HepG2 (cell line): ENCODE measurements around the gene CADPS. TPM values are rescaled to one million over a fixed set of nuclear protein-coding genes. Genes with fewer than 3 reads are reported as not detected.
A peak's percentile ranks its signal among the peaks of the same experiment; 100 is the strongest.
"Not testable (repeated sequence)": the region's sequence is repeated elsewhere in the genome, so short reads cannot be mapped to it uniquely, and the experiment has no call there.

ENCODE experiments used
- ATAC-seq: fragments of 200-7000 bp; cut with Tn5 transposase; 3 replicates; pipeline ENCODE4 v1.9.1; 2020; ENCODE audit warnings: mild to moderate bottlenecking, moderate library complexity
- BruUV-seq: library from RNA; stranded (reverse); fragments of 400-500 nt; replicated peaks from 2 replicates; lab custom pipeline; 2021; lab: Mats Ljungman, UMichigan
- CTCF ChIA-PET: fragments of 300-600 bp; formaldehyde crosslinking; extraction: SDS; loops from one replicate; lab custom pipeline; 2021; ENCODE audit warnings: low total read pairs, inconsistent platforms, low intra/inter-chr PET ratio; lab: Yijun Ruan, JAX
- POLR2A ChIA-PET: fragments of 350-600 bp; sonication (Branson Sonifier 250); formaldehyde crosslinking; loops from one replicate; lab custom pipeline; 2020; ENCODE audit warnings: antibody characterized with exemption, inconsistent platforms; lab: Yijun Ruan, JAX
- DNase-seq: peaks from one replicate; pipeline ENCODE4 v3.0.0-alpha.2; 2015; ENCODE audit warnings: low spot score
- FAIRE-seq: peaks from 3 replicates; lab custom pipeline; 2011; peaks lifted over from hg19 to GRCh38; lab: Jason Lieb, UNC
- H2AFZ ChIP-seq: one replicate; pipeline ENCODE4 v1.6.1; 2011; ENCODE audit warnings: low read length, inconsistent platforms
- H3K27ac ChIP-seq: fragments of 300-600 bp; 3 replicates; pipeline ENCODE4 v1.8.0; 2011; ENCODE audit warnings: mixed run types, mild to moderate bottlenecking, mixed read lengths, low read length, inconsistent platforms; ENCODE audit not compliant: insufficient read depth; ENCODE audit errors: extremely low read length
- H3K27me3 ChIP-seq, 2 experiments: fragments of 200-600 bp in 1 of 2; 2 replicates in 1 of 2; 3 replicates in 1 of 2; pipeline versions ENCODE4 v1.6.0 to v1.8.0; 2011; ENCODE audit warnings: low read length in 2 of 2, mild to moderate bottlenecking in 2 of 2, moderate library complexity in 2 of 2, inconsistent platforms in 1 of 2; ENCODE audit not compliant: insufficient read depth in 2 of 2, control insufficient read depth in 1 of 2
- H3K36me3 ChIP-seq, 2 experiments: fragments of 200-600 bp in 1 of 2; replicated peaks in 1 of 2; 2 replicates in 1 of 2; 3 replicates in 1 of 2; pipeline versions ENCODE4 v1.5.1 to v1.8.0; 2011; ENCODE audit warnings: low read length in 2 of 2, inconsistent platforms in 1 of 2; ENCODE audit not compliant: insufficient read depth in 2 of 2, control insufficient read depth in 1 of 2
- H3K4me1 ChIP-seq: 2 replicates; pipeline ENCODE4 v1.5.1; 2012; ENCODE audit warnings: low read length, inconsistent platforms; ENCODE audit not compliant: insufficient read depth
- H3K4me2 ChIP-seq: 2 replicates; pipeline ENCODE4 v1.6.0; 2011; ENCODE audit warnings: low read depth, low read length, inconsistent platforms
- H3K4me3 ChIP-seq, 3 experiments: fragments of 200-600 bp in 1 of 3; sonication (generic), shearing (Covaris generic) in 1 of 3; replicated peaks in 1 of 3; 2 replicates each; pipeline ENCODE4 v1.5.1; 2011 to 2016; ENCODE audit warnings: low read length in 3 of 3, inconsistent platforms in 2 of 3, low read depth in 2 of 3, mild to moderate bottlenecking in 2 of 3, control low read depth in 1 of 3, mixed read lengths in 1 of 3; ENCODE audit not compliant: insufficient read depth in 1 of 3
- H3K79me2 ChIP-seq: one replicate; pipeline ENCODE4 v1.6.1; 2011; ENCODE audit warnings: low read length, inconsistent platforms; ENCODE audit not compliant: insufficient read depth
- H3K9ac ChIP-seq: 2 replicates; pipeline ENCODE4 v1.6.0; 2011; ENCODE audit warnings: mild to moderate bottlenecking, low read depth, low read length, inconsistent platforms; ENCODE audit not compliant: insufficient read depth
- H3K9me3 ChIP-seq: 2 replicates; pipeline ENCODE4 v1.5.1; 2012; ENCODE audit warnings: mild to moderate bottlenecking, low read length
- H4K20me1 ChIP-seq: 2 replicates; pipeline ENCODE4 v1.6.0; 2011; ENCODE audit warnings: inconsistent platforms, mild to moderate bottlenecking, low read length, moderate library complexity; ENCODE audit not compliant: insufficient read depth
- BRCA1 ChIP-seq: sonication (generic); formaldehyde crosslinking; IDR thresholded peaks from 2 replicates; pipeline ENCODE4 v1.4.0; 2020; ENCODE audit warnings: missing genetic modification reagents
- CEBPB ChIP-seq: IDR thresholded peaks from 2 replicates; pipeline ENCODE4 v1.6.1; 2011; ENCODE audit warnings: low read depth, low read length, improper control_type of control experiment, borderline replicate concordance
- ZNF317 ChIP-seq: sonication (generic); formaldehyde crosslinking; IDR thresholded peaks from 2 replicates; pipeline ENCODE4 v1.5.0; 2020; ENCODE audit warnings: mild to moderate bottlenecking, missing genetic modification reagents
- WGBS: methylation state at CpG from one replicate; pipeline ENCODE4 v1.1.6; 2017; ENCODE audit warnings: low lambda C conversion rate; 5-methylcytosine and 5-hydroxymethylcytosine counted together
- in situ Hi-C: cut with HindIII; loops from 2 replicates; pipeline ENCODE4 v1.10.0; 2017; ENCODE audit warnings: low pct_unique_long_range_greater_than_20kb; ENCODE audit not compliant: extremely low pct_ligation_motif_present
- intact Hi-C: fragments of 100-400 bp; cut with micrococcal nuclease; formaldehyde crosslinking; loops from one replicate; pipeline ENCODE4 v1.10.0; 2022; ENCODE audit not compliant: unreplicated experiment
- polyA plus RNA-seq, 8 experiments: library from polyadenylated mRNA; depleted of rRNA in 3 of 8; stranded (reverse) in 7 of 8; unstranded in 1 of 8; fragments of >200 nt; fragmentation: Illumina TruSeq in 4 of 8; extraction: Trizol in 4 of 8; gene quantifications; 2 replicates each; pipeline versions ENCODE4 v1.2.1 to v1.2.3, GENCODE V29; 2011 to 2016; ENCODE audit warnings: low read depth in 4 of 8, missing spikeins in 1 of 8, mixed read lengths in 1 of 8; ENCODE audit not compliant: insufficient read depth in 1 of 8
- total RNA-seq, 5 experiments: library from RNA; depleted of rRNA; stranded (reverse); fragments of >200 nt; fragmentation: Illumina TruSeq; extraction: Trizol; gene quantifications; 2 replicates each; pipeline ENCODE4 v1.2.3, GENCODE V29; 2016; ENCODE audit warnings: low read depth in 1 of 5

The CADPS gene
- total and polyA plus RNA-seq, 2 of the 13 experiments (the other 11 are each of a cell fraction or from before 2014, with no cell fraction given) = not detected

- FAIRE-seq, H3K4me2 ChIP-seq, H3K79me2 ChIP-seq, intact Hi-C loops, CTCF ChIA-PET, H3K27me3 ChIP-seq, H2AFZ ChIP-seq, H3K27ac ChIP-seq, BruUV-seq, H3K36me3 ChIP-seq, H3K4me1 ChIP-seq, H3K9me3 ChIP-seq, H4K20me1 ChIP-seq, in situ Hi-C loops, ATAC-seq, H3K4me3 ChIP-seq, DNase-seq, POLR2A ChIA-PET, H3K9ac ChIP-seq: not testable (repeated sequence)
- peak; percentile 92 for TF ChIP-seq ZNF317 (CRISPR knock-in tag)
- WGBS = 0% methylated on average over 1 of the region's 1 CpG
Measured at GRCh38 chr3:62580485-62580884, 294.7 kb downstream of the CADPS start.

- no peak for FAIRE-seq
- H3K9ac ChIP-seq = no peak overlapping the region
Measured at GRCh38 chr3:62577153-62577552, 298.1 kb downstream of the CADPS start.

More at GRCh38 chr3:62577153-62577552, 298.1 kb downstream of the CADPS start:
- intact Hi-C loops = no loop called here
- ChIA-PET POLR2A (no interaction called here), CTCF (no interaction called here)
- H3K27me3 ChIP-seq = no peaks in the 10 kb centered on the region; a peak in 1 of 5 replicates
- TF ChIP-seq BRCA1 (CRISPR knock-in tag) = no peak
- peak; percentile 33; the same call in 1 of the 2 replicates for TF ChIP-seq CEBPB
- H3K4me1 ChIP-seq = no peaks in the 10 kb centered on the region
- no peak overlapping the region for H3K27ac ChIP-seq
- H3K4me2 ChIP-seq = no peak overlapping the region
- H3K79me2 ChIP-seq = no peaks in the 10 kb centered on the region
- peaks cover 6% of the 10 kb centered on the region; the same call in 1 of the 2 replicates for H3K9me3 ChIP-seq
- ATAC-seq = no peak
- H3K36me3 ChIP-seq = no peaks in the 10 kb centered on the region
- H2AFZ ChIP-seq = no peak overlapping the region
- H4K20me1 ChIP-seq = no peaks in the 10 kb centered on the region
- no TSS peak for BruUV-seq
- no peak overlapping the region for H3K4me3 ChIP-seq
- DNase-seq = no peak
- 0% methylated on average over 1 of the region's 1 CpG for WGBS
- in situ Hi-C loops = no loop called here
